Measurements from ENCODE around the gene RHOF. TPM values are rescaled to one million over a fixed set of nuclear protein-coding genes. Genes with fewer than 3 reads are reported as not detected.

RHOF gene
- polyA plus RNA-seq, 3 donors, result 12.3 to 13.2 (median 12.9) TPM

GRCh38 chr12:121806546-121807423 lies 13.3 kb upstream of the RHOF start:
- no peak for DNase-seq

GRCh38 chr12:121806009-121806545 lies 12.6 kb upstream of the RHOF start:
- DNase-seq, result no peak

GRCh38 chr12:121805171-121806008 lies 11.9 kb upstream of the RHOF start:
- no peak for DNase-seq

- no peak for DNase-seq
These were observed 11.1 kb upstream of the RHOF start for GRCh38 chr12:121804417-121805111.

GRCh38 chr12:121803861-121804416 lies 10.5 kb upstream of the RHOF start, which contains the start of gene SETD1B:
TSS of gene SETD1B (plus strand) at chr12:121804009. CDS start at chr12:121804738, 729 bp downstream.
- no peak for DNase-seq

- peak; percentile 96 for DNase-seq
These were observed 9.6 kb upstream of the RHOF start for GRCh38 chr12:121802843-121803698.

- no peak for DNase-seq
These were observed 9.0 kb upstream of the RHOF start for GRCh38 chr12:121802485-121802842.

GRCh38 chr12:121801595-121802484 lies 8.4 kb upstream of the RHOF start:
- no peak for DNase-seq

- DNase-seq, result no peak
These were observed 7.5 kb upstream of the RHOF start for GRCh38 chr12:121800694-121801594.

GRCh38 chr12:121799842-121800693 lies 6.6 kb upstream of the RHOF start:
- DNase-seq, result no peak

- DNase-seq, result no peak
These were observed 5.8 kb upstream of the RHOF start for GRCh38 chr12:121799156-121799841.

GRCh38 chr12:121798787-121799155 lies 5.3 kb upstream of the RHOF start:
- DNase-seq, result no peak

- no peak for DNase-seq
These were observed 4.7 kb upstream of the RHOF start for GRCh38 chr12:121797937-121798786.

- peak; percentile 85 for DNase-seq
These were observed 3.6 kb upstream of the RHOF start for GRCh38 chr12:121796855-121797751.

Data from renal pelvis (tissue), 4 donors.